ENCODE results near the gene AGPS. TPM values are rescaled to one million over a fixed set of nuclear protein-coding genes. Genes with fewer than 3 reads are reported as not detected.
"Not testable (repeated sequence)": the region's sequence is repeated elsewhere in the genome, so short reads cannot be mapped to it uniquely, and the experiment has no call there.

The AGPS gene
- total RNA-seq, 4 donors from 2014 or later = 23.1 to 38.8 (median 24.7) TPM

DNA sequence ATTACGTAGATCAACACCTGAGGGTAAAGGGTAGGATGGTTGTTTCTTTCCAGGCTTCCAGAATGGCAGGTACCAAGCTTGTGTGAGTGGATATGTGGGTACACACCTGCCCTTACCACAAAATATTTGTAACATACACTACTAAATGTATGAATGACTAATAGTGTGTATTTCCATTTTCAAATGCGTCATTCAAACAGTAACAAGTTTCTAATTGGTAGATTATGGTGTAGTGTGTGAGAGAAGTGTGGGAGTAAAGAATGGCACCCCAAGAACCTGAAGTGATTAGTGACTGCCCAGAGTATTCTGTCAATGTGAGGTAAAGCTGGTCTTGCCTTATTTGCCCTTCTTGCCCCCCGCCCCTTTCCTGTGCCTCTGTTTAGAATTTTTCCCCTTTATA is 21.1 kb downstream of the AGPS start:
- H3K4me1 ChIP-seq = peaks cover 0 to 8% of the 10 kb centered on the region in 2 donors
- no peaks in the 10 kb centered on the region for H3K27me3 ChIP-seq
- H3K4me3 ChIP-seq (replicated peaks in 1 of 3) = no peak overlapping the region
- intact Hi-C loops (cut with DNase I) = no loop called here
- TF ChIP-seq POLR2A (IDR thresholded peaks at IDR 0.05) = no peak
- TF ChIP-seq, protein P1, sequence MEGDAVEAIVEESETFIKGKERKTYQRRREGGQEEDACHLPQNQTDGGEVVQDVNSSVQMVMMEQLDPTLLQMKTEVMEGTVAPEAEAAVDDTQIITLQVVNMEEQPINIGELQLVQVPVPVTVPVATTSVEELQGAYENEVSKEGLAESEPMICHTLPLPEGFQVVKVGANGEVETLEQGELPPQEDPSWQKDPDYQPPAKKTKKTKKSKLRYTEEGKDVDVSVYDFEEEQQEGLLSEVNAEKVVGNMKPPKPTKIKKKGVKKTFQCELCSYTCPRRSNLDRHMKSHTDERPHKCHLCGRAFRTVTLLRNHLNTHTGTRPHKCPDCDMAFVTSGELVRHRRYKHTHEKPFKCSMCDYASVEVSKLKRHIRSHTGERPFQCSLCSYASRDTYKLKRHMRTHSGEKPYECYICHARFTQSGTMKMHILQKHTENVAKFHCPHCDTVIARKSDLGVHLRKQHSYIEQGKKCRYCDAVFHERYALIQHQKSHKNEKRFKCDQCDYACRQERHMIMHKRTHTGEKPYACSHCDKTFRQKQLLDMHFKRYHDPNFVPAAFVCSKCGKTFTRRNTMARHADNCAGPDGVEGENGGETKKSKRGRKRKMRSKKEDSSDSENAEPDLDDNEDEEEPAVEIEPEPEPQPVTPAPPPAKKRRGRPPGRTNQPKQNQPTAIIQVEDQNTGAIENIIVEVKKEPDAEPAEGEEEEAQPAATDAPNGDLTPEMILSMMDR (IDR thresholded peaks at IDR 0.05) = no peak
- no peak overlapping the region for H3K27ac ChIP-seq
- WGBS, 2 donors = 65 to 82% methylated on average over 3 of the region's 3 CpGs
- DNase-seq = no peak
- H3K9me3 ChIP-seq = no peaks in the 10 kb centered on the region
- no peaks in the 10 kb centered on the region for H3K36me3 ChIP-seq

DNA sequence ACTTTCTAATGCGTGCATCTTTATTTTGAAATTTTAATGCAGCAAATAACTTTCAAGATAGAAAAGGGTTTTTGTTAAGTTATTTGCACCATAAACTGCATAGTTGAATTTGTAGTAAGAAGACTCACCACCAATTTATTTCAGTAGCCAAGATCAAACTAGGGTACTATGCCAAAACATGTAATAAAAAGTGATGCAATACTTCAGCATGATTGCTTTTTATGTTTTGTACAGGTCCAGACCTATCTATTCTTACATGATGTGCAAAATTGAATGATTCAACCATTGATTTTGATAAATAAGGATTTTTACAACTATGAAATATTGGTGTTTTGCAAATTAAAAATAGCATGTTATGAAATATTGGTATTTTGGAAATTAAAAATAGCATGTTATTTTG is 26.7 kb downstream of the AGPS start:
- H3K27ac ChIP-seq = no peak overlapping the region
- peaks cover 5 to 14% of the 10 kb centered on the region in 2 donors for H3K4me1 ChIP-seq
- intact Hi-C loops (cut with DNase I) = no loop called here
- no peak for DNase-seq
- 98 to 99% methylated on average over 1 of the region's 1 CpG for WGBS, 2 donors
- H3K9me3 ChIP-seq = no peaks in the 10 kb centered on the region
- H3K36me3 ChIP-seq = no peaks in the 10 kb centered on the region
- H3K27me3 ChIP-seq = no peaks in the 10 kb centered on the region
- TF ChIP-seq POLR2A (IDR thresholded peaks at IDR 0.05) = no peak
- TF ChIP-seq, protein P1 (IDR thresholded peaks at IDR 0.05) = no peak
- H3K4me3 ChIP-seq (replicated peaks in 1 of 3) = no peak overlapping the region

DNA sequence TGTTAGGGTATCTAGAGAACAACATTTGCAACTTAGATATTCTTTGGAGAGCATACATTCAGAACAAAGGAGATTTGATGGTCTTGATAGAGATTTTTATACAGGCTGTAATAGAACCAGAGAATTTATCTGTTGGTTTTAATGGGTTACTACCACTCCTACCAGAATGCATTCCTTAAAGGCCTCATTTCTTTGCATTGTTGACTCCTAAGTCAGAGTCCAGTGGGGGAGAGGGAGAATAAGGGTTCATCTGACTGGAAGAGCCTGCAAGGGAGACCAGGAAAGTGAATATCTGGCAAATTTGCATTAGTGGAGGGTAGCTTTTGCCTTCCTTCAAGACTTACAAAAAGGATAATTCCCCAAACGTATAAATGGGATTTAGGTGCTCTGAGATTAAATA is 29.7 kb downstream of the AGPS start:
- 92 to 97% methylated on average over 1 of the region's 1 CpG for WGBS, 2 donors
- no peaks in the 10 kb centered on the region for H3K27me3 ChIP-seq
- H3K9me3 ChIP-seq = no peaks in the 10 kb centered on the region
- H3K4me3 ChIP-seq (replicated peaks in 1 of 3) = no peak overlapping the region
- H3K36me3 ChIP-seq = no peaks in the 10 kb centered on the region
- no peak for DNase-seq
- no peak for TF ChIP-seq POLR2A (IDR thresholded peaks at IDR 0.05)
- TF ChIP-seq, protein P1 (IDR thresholded peaks at IDR 0.05) = no peak
- H3K4me1 ChIP-seq = peaks cover 5 to 6% of the 10 kb centered on the region in 2 donors
- intact Hi-C loops (cut with DNase I) = no loop called here
- H3K27ac ChIP-seq = no peak overlapping the region

DNA sequence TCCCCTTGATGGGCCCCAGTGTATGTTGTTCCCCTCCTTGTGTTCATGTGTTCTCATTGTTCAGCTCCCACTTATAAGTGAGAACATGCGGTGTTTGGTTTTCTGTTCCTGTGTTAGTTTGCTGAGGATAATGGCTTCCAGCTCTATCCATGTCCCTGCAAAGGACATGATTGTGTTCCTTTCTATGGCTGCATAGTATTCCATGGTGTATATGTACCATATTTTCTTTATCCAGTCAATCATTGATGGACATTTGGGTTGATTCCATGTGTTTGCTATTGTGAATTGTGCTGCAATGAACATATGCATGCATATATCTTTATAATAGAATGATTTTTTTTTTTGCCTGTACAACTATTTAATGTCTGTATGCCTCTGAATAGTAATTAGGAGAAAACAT is 31.5 kb downstream of the AGPS start:
- H3K36me3 ChIP-seq; H3K9me3 ChIP-seq; H3K4me3 ChIP-seq (replicated peaks in 1 of 3); H3K27ac ChIP-seq; H3K4me1 ChIP-seq; intact Hi-C loops (cut with DNase I); DNase-seq; H3K27me3 ChIP-seq: not testable (repeated sequence)
- 97 to 98% methylated on average over 1 of the region's 1 CpG for WGBS, 2 donors

DNA sequence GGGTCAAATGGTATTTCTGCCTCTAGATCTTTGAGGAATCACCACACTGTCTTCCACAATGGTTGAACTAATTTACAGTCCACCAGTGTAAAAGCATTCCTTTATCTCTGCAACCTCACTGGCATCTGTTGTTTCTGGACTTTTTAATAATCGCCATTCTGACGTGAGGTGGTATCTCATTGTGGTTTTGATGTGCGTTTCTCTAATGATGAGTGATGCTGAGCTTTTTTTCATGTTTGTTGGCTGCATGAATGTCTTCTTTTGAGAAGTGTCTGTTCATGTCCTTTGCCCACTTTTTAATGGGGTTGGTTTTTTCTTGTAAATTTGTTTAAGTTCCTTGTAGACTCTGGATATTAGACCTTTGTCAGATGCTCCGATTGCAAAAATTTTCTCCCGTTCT is 32.0 kb downstream of the AGPS start:
- 96 to 98% methylated on average over 5 of the region's 5 CpGs for WGBS, 2 donors
- H3K36me3 ChIP-seq; H3K4me3 ChIP-seq (replicated peaks in 1 of 3); H3K27me3 ChIP-seq; H3K9me3 ChIP-seq; DNase-seq; H3K27ac ChIP-seq; intact Hi-C loops (cut with DNase I); H3K4me1 ChIP-seq: not testable (repeated sequence)

DNA sequence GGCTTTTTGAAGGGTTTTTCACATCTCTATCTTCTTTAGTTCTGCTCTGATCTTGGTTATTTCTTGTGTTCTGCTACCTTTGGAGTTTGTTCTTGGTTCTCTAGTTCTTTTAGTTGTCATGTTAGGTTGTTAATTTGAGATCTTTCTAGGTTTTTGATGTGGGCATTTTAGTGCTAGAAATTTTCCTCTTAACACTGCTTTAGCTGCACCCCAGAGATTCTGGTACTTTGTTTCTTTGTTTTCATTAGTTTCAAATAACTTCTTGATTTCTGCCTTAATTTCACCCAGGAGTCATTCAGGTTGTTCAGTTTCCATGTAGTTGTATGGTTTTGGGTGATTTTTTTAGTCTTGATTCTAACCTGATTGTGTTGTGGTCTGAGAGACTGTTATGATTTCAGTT is 34.7 kb downstream of the AGPS start:
- DNase-seq = no peak
- intact Hi-C loops (cut with DNase I) = no loop called here
- Histone ChIP-seq H3K4me1 (no peaks in the 10 kb centered on the region), H3K36me3 (no peaks in the 10 kb centered on the region), H3K27me3 (no peaks in the 10 kb centered on the region), H3K4me3 (replicated peaks in 1 of 3) (no peak overlapping the region), H3K9me3 (no peaks in the 10 kb centered on the region), H3K27ac (no peak overlapping the region)
- TF ChIP-seq, protein P1 (IDR thresholded peaks at IDR 0.05) = no peak
- no peak for TF ChIP-seq POLR2A (IDR thresholded peaks at IDR 0.05)

DNA sequence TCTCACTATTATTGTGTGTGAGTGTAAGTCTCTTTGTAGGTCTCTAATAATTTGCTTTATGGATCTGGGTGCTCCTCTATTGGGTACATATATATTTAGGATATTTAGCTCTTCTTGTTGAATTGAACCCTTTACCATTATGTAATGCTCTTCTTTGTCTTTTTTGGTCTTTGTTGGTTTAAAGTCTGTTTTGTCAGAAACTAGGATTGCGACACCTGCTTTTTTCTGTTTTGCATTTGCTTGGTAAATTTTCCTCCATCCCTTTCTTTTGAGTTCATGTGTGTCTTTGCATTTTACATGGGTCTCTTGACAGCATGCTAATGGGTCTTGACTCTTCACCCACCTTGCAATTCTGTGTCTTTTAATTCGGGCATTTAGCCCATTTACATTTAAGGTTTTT is 35.4 kb downstream of the AGPS start:
- DNase-seq; H3K27me3 ChIP-seq; H3K9me3 ChIP-seq; H3K4me1 ChIP-seq; H3K4me3 ChIP-seq (replicated peaks in 1 of 3); H3K27ac ChIP-seq; intact Hi-C loops (cut with DNase I); H3K36me3 ChIP-seq: not testable (repeated sequence)
- WGBS, 2 donors = 97 to 100% methylated on average over 2 of the region's 2 CpGs
